Endothelial cell of umbilical vein (primary cell): ENCODE results near the gene CAMTA1. TPM values are rescaled to one million over a fixed set of nuclear protein-coding genes. Genes with fewer than 3 reads are reported as not detected.
A peak's percentile ranks its signal among the peaks of the same experiment; 100 is the strongest.

Source experiments
- BruUV-seq: library from RNA; stranded (reverse); fragments of 400-500 nt; replicated peaks from 2 replicates; lab custom pipeline; 2021; lab: Mats Ljungman, UMichigan
- CTCF ChIA-PET: fragments of 300-600, 350-600 bp; sonication (Branson Sonifier 250); formaldehyde crosslinking; loops from one replicate; lab custom pipeline; 2021; ENCODE audit warnings: antibody characterized with exemption, inconsistent platforms; lab: Charles Lee
- POLR2A ChIA-PET: fragments of 300-600, 350-600 bp; sonication (Branson Sonifier 250); formaldehyde crosslinking; loops from one replicate; lab custom pipeline; 2021; ENCODE audit warnings: antibody characterized with exemption, inconsistent platforms; lab: Charles Lee
- DNase-seq: peaks from one replicate; pipeline ENCODE4 v3.0.0-alpha.2; 2011; ENCODE audit warnings: low read depth, low spot score
- FAIRE-seq: peaks from 2 replicates; lab custom pipeline; 2011; peaks lifted over from hg19 to GRCh38; lab: Jason Lieb, UNC
- H2AFZ ChIP-seq: 2 replicates; pipeline ENCODE4 v1.6.0; 2012; ENCODE audit warnings: low read depth, low read length, control low read depth, inconsistent platforms
- H3K27ac ChIP-seq: 2 replicates; pipeline ENCODE4 v1.5.1; 2011; ENCODE audit warnings: low read depth, mild to moderate bottlenecking, control low read depth, low read length, moderate library complexity; ENCODE audit not compliant: insufficient read depth
- H3K27me3 ChIP-seq, 2 experiments: 2 replicates each; pipeline versions ENCODE4 v1.6.0 to v1.6.1; 2011; ENCODE audit warnings: low read length in 2 of 2, mixed read lengths in 1 of 2; ENCODE audit not compliant: control insufficient read depth in 2 of 2, insufficient read depth in 2 of 2
- H3K36me3 ChIP-seq, 2 experiments: 2 replicates in 1 of 2; 3 replicates in 1 of 2; pipeline ENCODE4 v1.5.1; 2011; ENCODE audit warnings: low read length in 2 of 2, mild to moderate bottlenecking in 1 of 2, moderate library complexity in 1 of 2; ENCODE audit not compliant: control insufficient read depth in 2 of 2, insufficient read depth in 2 of 2; ENCODE audit errors: extremely low read depth in 1 of 2
- H3K4me1 ChIP-seq: 3 replicates; pipeline ENCODE4 v1.5.1; 2011; ENCODE audit warnings: mild to moderate bottlenecking, low read length; ENCODE audit not compliant: control insufficient read depth, insufficient read depth; ENCODE audit errors: extremely low read depth
- H3K4me2 ChIP-seq: 2 replicates; pipeline ENCODE4 v1.6.1; 2011; ENCODE audit warnings: low read length, control low read depth, mixed read lengths; ENCODE audit not compliant: insufficient read depth
- H3K4me3 ChIP-seq, 3 experiments: fragments of 200-600 bp in 1 of 3; sonication (generic), shearing (Covaris generic) in 1 of 3; replicated peaks in 1 of 3; 2 replicates each; pipeline ENCODE4 v1.5.1; 2011 to 2016; ENCODE audit warnings: control low read depth in 3 of 3, low read length in 3 of 3, mild to moderate bottlenecking in 2 of 3, inconsistent platforms in 1 of 3, low read depth in 1 of 3, moderate library complexity in 1 of 3; ENCODE audit not compliant: insufficient read depth in 1 of 3
- H3K79me2 ChIP-seq: 2 replicates; pipeline ENCODE4 v1.6.0; 2012; ENCODE audit warnings: low read length, inconsistent platforms; ENCODE audit not compliant: control insufficient read depth, insufficient read depth
- H3K9ac ChIP-seq: replicated peaks from 2 replicates; pipeline ENCODE3; 2011; ENCODE audit warnings: low read length, control low read depth; ENCODE audit not compliant: insufficient read depth; ENCODE audit errors: extremely low read depth
- H3K9me1 ChIP-seq: replicated peaks from 3 replicates; pipeline ENCODE4 v1.6.0; 2011; ENCODE audit warnings: mild to moderate bottlenecking, low read length; ENCODE audit not compliant: control insufficient read depth, insufficient read depth; ENCODE audit errors: extremely low read depth
- H3K9me3 ChIP-seq: replicated peaks from 2 replicates; pipeline ENCODE4 v1.5.1; 2012; ENCODE audit warnings: low read length, inconsistent platforms; ENCODE audit not compliant: control insufficient read depth, insufficient read depth
- H4K20me1 ChIP-seq: replicated peaks from 2 replicates; pipeline ENCODE3; 2011; ENCODE audit warnings: mild to moderate bottlenecking, low read length; ENCODE audit not compliant: control insufficient read depth, insufficient read depth; ENCODE audit errors: extremely low read depth
- FOS ChIP-seq: IDR thresholded peaks from 2 replicates; pipeline ENCODE4 v1.6.1; 2011; ENCODE audit warnings: mild to moderate bottlenecking, low read length, moderate library complexity, borderline replicate concordance; ENCODE audit not compliant: insufficient read depth
- GATA2 ChIP-seq: IDR thresholded peaks from 2 replicates; pipeline ENCODE4 v1.7.0; 2011; ENCODE audit warnings: low read depth, mild to moderate bottlenecking, moderate library complexity, mixed read lengths, low read length; ENCODE audit not compliant: insufficient read length, insufficient read depth
- JUN ChIP-seq: IDR thresholded peaks from 2 replicates; pipeline ENCODE4 v1.6.1; 2011; ENCODE audit warnings: borderline replicate concordance, low read depth; ENCODE audit not compliant: insufficient read length, insufficient read depth
- MYC ChIP-seq: IDR thresholded peaks from one replicate; pipeline ENCODE4 v1.6.1; 2011; ENCODE audit warnings: mild to moderate bottlenecking, low read depth, low read length
- POLR2AphosphoS5 ChIP-seq: IDR thresholded peaks from 2 replicates; pipeline ENCODE4 v1.6.1; 2012; ENCODE audit warnings: low read depth, mild to moderate bottlenecking, control low read depth, low read length, moderate library complexity; ENCODE audit not compliant: insufficient read depth
- dilution Hi-C: fragments of 300-500 bp; cut with MboI; formaldehyde crosslinking; loops from one replicate; pipeline ENCODE4 v1.15.0; 2019; ENCODE audit warnings: low sequenced_read_pairs; ENCODE audit not compliant: extremely low pct_ligation_motif_present
- intact Hi-C: fragments of 100-400 bp; cut with micrococcal nuclease; formaldehyde crosslinking; loops from one replicate; pipeline ENCODE4 v1.10.0; 2022
- polyA plus RNA-seq, 4 experiments: library from polyadenylated mRNA; depleted of rRNA in 3 of 4; stranded (reverse) in 3 of 4; unstranded in 1 of 4; fragments of >200 nt; gene quantifications; 2 replicates each; pipeline versions ENCODE4 v1.2.1 to v1.2.3, GENCODE V29; 2011 to 2012; ENCODE audit warnings: missing spikeins in 1 of 4
- total RNA-seq: library from RNA; stranded (reverse); gene quantifications from 2 replicates; pipeline ENCODE4 v1.2.3, GENCODE V29; 2021
- TF ChIP-seq, protein P1 (sequence below), 2 donors: IDR thresholded peaks; 1 replicate in 1 of 2; 2 replicates in 1 of 2; pipeline ENCODE4 v1.5.1; 2011; ENCODE audit warnings: low read length in 2 of 2, mild to moderate bottlenecking in 2 of 2, moderate library complexity in 2 of 2, control low read depth in 1 of 2, inconsistent platforms in 1 of 2, low read depth in 1 of 2; ENCODE audit not compliant: insufficient read depth in 1 of 2; ENCODE audit errors: extremely low read depth in 1 of 2
- TF ChIP-seq, protein P2 (sequence below): IDR thresholded peaks from 2 replicates; pipeline ENCODE4 v1.6.1; 2011; ENCODE audit not compliant: insufficient read depth, insufficient read length

CAMTA1 gene
- total and polyA plus RNA-seq, 2 donors (not counting 3 experiments of a cell fraction or from before 2014, with no cell fraction given), result 50.8 to 92.7 TPM

- no TSS peak for BruUV-seq
- DNase-seq, result peak; percentile 31
- H3K9ac ChIP-seq, result no peak overlapping the region
- H3K4me3 ChIP-seq, result no peak overlapping the region
- H3K9me3 ChIP-seq, result no peaks in the 10 kb centered on the region
- no peaks in the 10 kb centered on the region for H3K9me1 ChIP-seq
- H4K20me1 ChIP-seq, result no peaks in the 10 kb centered on the region
- no peaks in the 10 kb centered on the region for H3K79me2 ChIP-seq
- no peak overlapping the region for H3K4me2 ChIP-seq
- no peak for TF ChIP-seq MYC
- TF ChIP-seq, protein P1, sequence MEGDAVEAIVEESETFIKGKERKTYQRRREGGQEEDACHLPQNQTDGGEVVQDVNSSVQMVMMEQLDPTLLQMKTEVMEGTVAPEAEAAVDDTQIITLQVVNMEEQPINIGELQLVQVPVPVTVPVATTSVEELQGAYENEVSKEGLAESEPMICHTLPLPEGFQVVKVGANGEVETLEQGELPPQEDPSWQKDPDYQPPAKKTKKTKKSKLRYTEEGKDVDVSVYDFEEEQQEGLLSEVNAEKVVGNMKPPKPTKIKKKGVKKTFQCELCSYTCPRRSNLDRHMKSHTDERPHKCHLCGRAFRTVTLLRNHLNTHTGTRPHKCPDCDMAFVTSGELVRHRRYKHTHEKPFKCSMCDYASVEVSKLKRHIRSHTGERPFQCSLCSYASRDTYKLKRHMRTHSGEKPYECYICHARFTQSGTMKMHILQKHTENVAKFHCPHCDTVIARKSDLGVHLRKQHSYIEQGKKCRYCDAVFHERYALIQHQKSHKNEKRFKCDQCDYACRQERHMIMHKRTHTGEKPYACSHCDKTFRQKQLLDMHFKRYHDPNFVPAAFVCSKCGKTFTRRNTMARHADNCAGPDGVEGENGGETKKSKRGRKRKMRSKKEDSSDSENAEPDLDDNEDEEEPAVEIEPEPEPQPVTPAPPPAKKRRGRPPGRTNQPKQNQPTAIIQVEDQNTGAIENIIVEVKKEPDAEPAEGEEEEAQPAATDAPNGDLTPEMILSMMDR (IDR thresholded peaks at IDR 0.05; ENCODE audit: extremely low read depth in 1 of 2, insufficient read depth in 1 of 2, low read depth in 1 of 2, low read length in 2 of 2), result peak; percentile 35 to 40
- TF ChIP-seq FOS, result no peak
- no peak overlapping the region for H3K27ac ChIP-seq
- POLR2A ChIA-PET, result no interaction called here
- H2AFZ ChIP-seq, result no peak overlapping the region
- no peaks in the 10 kb centered on the region for H3K36me3 ChIP-seq
- CTCF ChIA-PET, result interaction anchor here (0.6 to 6.8 kb wide), 84 partner anchors 8 to 662 kb away, joined by 3 to 112 read pairs (median 4); partner anchors contain the start of gene CAMTA1
- no peaks in the 10 kb centered on the region for H3K4me1 ChIP-seq
- H3K27me3 ChIP-seq, result no peaks in the 10 kb centered on the region
- dilution Hi-C loops (no loop called here), intact Hi-C loops (loop anchor here (1.0 to 2.0 kb wide), 2 partner anchors 176 to 605 kb away; no protein-coding TSS in a partner anchor)
- no peak for FAIRE-seq
These were observed 257.3 kb downstream of the CAMTA1 start for GRCh38 chr1:7042322-7043190.

GRCh38 chr1:7043191-7043549 is 257.9 kb downstream of the CAMTA1 start:
- H2AFZ ChIP-seq, result no peak overlapping the region
- dilution Hi-C loops (no loop called here), intact Hi-C loops (loop anchor here (2.0 kb wide), 1 partner anchor 176 kb away; no protein-coding TSS in a partner anchor)
- H3K4me1 ChIP-seq, result no peaks in the 10 kb centered on the region
- TF ChIP-seq JUN (no peak), POLR2AphosphoS5 (no peak), GATA2 (no peak)
- TF ChIP-seq, protein P1 (IDR thresholded peaks at IDR 0.05; ENCODE audit: extremely low read depth in 1 of 2, insufficient read depth in 1 of 2, low read depth in 1 of 2, low read length in 2 of 2), result no peak
- TF ChIP-seq, protein P2, sequence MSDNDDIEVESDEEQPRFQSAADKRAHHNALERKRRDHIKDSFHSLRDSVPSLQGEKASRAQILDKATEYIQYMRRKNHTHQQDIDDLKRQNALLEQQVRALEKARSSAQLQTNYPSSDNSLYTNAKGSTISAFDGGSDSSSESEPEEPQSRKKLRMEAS, result no peak
- H3K9ac ChIP-seq, result no peak overlapping the region
- H3K79me2 ChIP-seq, result no peaks in the 10 kb centered on the region
- H3K27me3 ChIP-seq, result no peaks in the 10 kb centered on the region
- H3K9me1 ChIP-seq, result no peaks in the 10 kb centered on the region
- H3K4me2 ChIP-seq, result no peak overlapping the region
- H3K4me3 ChIP-seq, result no peak overlapping the region
- no peak for FAIRE-seq
- no peaks in the 10 kb centered on the region for H4K20me1 ChIP-seq
- ChIA-PET POLR2A (no interaction called here), CTCF (interaction anchor here (0.8 to 6.8 kb wide), 49 partner anchors 9 to 662 kb away, joined by 3 to 112 read pairs (median 6); partner anchors contain the start of gene CAMTA1)
- H3K27ac ChIP-seq, result no peak overlapping the region
- no peak for DNase-seq
- no peaks in the 10 kb centered on the region for H3K9me3 ChIP-seq
- BruUV-seq, result no TSS peak
- no peaks in the 10 kb centered on the region for H3K36me3 ChIP-seq
